Stimulated activated CD4-positive, alpha-beta T cell treated with anti-CD3 and anti-CD28 coated beads, Interleukin-4, amount 100 ng/mL, for 24 hours (primary cell): ENCODE results near the gene DTX3L.

ENCODE experiments used
- DNase-seq: peaks from one replicate; pipeline ENCODE4 v3.0.0-alpha.2; 2020

Gene DTX3L

DNA sequence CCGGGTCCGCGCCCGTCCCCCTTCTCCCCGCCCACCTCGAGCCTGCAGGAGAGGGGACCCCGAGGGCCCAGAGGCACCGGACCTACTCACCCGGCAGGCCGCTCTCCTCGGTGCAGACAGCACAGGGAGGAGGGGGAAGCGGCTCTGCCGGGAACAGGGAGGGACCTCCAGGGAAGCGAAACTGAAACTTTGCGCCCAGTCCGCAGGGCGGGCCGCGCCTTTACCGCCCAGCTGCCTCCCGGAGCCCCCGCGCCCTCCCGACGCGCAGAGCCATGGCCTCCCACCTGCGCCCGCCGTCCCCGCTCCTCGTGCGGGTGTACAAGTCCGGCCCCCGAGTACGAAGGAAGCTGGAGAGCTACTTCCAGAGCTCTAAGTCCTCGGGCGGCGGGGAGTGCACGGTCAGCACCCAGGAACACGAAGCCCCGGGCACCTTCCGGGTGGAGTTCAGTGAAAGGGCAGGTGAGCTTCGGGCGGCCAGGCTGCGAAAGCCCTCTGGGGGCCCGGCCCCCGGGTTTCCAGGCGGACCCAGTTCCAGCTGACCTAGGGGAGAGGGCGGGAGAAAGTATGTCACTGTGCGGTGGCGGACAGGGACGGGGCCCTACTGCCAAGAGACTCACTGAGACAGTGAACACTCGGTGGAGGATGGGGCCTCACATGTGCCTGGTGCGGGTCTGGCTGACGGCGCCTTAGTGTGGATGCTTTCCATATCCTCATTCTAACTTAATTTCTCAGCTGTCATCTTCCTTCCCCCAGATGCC, at the start of gene DTX3L, which contains the start of gene PARP9:
TSS of gene DTX3L (plus strand) at position 184 of the 758 bp plus-strand sequence. CDS start at position 273, 89 bp downstream.
TSS of gene PARP9 (minus strand) at position 146 of the 758 bp plus-strand sequence. CDS start 4,680 bp downstream, outside the sequence.
- peak; percentile 75 for DNase-seq

DNA sequence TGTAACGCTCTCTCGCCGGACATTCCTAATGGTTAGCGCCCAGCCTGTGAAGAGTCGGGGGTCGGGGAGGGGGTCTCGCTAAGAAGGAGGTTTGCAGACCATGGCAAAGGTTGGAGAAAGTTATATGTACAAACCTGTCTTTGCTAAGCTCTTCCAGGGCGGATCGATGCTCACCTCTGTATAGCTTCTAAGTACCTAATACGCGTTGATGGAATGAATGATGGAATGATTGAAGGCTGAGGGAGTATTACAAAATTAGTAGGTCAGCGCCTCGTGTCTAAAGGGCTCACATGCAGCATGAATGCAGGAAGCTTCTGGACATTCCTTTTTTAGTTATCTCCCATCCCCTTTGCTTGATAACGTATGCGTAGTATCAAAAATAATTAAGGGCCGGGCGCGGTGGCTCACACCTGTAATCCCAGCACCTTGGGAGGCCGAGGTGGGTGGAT, 49.1 kb upstream of the DTX3L start:
- no peak for DNase-seq

DNA sequence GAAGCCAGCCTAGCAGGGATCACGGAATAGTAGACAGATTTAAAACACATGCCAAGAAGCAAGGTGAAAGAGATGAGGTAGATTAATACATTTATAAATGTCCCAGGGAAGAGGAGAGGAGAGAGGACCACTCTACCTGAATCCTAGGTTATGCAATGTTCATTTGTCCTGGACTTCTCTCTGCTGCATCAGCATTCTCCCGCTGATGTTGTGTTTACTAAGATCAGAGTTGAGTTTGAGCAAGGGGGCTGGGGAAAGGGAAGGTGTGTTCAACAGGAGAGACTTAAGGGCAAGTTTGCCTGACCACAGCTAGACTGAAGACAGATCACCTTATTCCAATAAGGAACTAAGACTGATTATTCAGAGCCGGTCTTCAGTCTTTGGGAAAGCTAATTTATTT, 48.3 kb upstream of the DTX3L start:
- no peak for DNase-seq

DNA sequence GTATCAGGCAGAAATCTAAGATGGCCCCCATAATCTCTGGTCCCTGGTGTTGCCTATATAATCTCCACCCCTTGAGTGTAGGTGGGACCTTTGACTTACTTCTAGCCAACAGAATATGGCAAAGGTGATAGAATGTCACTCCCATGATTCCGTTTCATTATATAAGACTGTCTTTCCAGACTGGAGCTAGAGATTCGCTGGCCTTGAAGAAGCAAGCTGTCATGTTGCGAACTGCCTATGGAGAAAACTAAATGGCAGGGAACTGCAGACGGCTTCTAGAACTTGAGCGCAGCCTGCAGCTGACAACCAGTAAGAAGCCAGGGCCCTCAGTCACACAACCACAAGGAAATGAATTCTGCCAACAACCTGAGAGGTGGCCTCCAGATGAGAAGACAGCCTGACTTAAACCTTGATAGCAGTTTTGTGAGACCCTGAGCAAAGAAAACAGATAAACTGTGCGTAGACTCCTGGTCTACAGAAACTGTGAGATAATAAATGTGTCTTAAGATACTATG, 47.2 kb upstream of the DTX3L start:
- DNase-seq = no peak

DNA sequence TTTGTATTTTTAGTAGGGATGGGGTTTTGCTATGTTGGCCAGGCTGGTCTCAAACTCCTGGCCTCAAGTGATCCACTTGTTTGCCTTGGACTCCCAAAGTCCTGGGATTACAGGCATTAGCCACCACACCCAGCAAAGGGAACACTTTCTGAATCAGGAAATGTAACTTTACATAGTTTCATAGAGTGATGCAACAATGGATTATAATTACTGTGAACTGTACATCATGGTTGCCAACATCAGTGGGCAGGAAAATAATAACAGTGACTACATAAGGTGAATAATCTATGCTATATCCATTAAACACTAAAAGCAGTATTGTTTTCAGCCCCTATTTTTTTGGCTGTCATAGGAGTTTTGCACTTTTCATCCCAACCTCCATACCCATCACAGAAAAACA, 44.4 kb upstream of the DTX3L start:
- DNase-seq = no peak

DNA sequence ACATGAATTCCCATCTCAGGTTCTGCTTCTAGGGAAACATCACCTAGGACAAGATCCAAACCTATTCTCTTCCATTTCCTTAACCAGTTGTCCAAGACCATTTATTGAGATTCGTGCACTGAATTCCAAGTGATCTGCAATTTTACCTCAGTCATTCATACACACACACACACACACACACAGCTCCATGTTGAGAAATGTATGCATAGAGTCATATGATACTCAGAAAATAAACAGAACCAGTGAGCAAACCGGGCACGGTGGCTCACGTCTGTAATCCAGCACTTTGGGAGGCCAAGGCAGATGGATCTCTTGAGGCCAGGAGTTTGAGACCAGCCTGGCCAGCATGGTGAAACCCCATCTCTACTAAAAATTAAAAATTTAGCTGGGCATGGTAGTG, 43.3 kb upstream of the DTX3L start:
- no peak for DNase-seq

DNA sequence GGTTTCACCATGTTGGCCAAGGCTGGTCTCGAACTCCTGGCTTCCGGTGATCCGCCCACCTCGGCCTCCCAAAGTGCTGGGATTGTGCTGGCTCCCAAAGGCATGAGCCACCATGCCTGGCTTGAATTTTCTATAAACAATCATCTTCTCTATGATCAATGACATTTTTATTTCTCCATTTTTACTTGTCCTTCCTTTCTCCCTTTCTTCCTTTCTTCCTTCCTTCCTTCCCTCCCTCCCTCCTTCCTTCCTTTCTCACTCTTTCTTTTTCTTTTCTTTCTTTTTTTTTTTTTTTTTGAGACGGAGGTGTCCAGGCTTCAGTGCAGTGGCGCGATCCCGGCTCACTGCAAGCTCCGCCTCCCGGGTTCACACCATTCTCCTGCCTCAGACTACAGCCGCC, 40.8 kb upstream of the DTX3L start:
- no peak for DNase-seq

DNA sequence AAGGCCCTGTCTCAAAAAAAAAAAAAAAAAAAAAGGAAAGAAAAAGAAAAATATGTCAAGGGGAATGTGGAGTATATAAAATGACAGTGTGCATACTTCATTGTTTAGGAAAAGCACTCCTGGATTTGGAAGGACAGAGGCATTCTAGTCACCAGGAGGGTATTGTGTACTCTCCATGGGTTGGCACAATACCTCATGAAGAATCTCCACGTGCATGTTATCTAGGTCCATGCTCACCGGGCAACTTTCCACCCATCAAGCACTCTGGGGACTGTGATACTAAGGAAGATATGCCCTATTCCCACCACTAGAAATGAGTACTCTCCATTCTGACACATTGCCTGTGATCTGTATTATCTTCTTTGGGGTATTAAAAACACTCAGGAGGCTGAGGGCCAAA, 34.0 kb upstream of the DTX3L start:
- no peak for DNase-seq

DNA sequence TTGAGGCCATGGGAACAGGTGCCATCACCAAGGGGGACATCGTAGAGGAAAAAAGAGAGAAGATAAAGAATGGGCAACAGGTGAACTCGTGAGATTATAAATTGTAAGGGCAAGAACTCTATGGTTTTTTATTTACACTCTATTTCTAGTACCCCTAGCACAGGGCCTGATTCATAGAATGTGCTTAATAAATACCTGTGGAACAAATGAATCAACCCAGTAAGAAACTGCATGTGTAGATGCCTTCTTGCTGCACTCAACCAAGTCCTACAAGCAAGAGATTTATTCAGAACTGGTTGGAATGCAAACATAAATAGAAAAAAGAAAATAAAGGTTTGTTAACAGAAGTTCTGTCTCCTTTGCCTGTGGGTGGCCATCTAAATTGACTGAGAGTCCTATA, 30.7 kb upstream of the DTX3L start:
- no peak for DNase-seq

DNA sequence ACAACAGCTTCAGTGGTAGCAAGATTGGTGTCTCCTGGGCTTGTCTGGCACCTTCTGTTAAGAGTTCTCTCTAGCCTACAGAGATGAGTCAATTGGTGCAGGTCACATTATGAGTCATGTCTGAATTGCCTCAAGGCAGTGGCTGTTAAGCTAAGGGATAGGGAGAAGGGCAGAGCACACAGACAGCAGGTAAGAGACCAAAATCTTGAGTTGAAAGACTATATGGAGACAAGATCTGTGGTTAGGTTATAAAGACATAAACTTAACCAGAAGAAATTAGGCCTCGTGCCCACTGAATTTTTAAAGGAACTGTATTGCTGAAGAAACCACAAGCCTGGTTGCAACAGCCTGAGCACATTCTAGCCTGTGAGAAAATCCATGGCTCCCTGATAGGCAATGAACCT, 30.2 kb upstream of the DTX3L start:
- peak; percentile 63 for DNase-seq

DNA sequence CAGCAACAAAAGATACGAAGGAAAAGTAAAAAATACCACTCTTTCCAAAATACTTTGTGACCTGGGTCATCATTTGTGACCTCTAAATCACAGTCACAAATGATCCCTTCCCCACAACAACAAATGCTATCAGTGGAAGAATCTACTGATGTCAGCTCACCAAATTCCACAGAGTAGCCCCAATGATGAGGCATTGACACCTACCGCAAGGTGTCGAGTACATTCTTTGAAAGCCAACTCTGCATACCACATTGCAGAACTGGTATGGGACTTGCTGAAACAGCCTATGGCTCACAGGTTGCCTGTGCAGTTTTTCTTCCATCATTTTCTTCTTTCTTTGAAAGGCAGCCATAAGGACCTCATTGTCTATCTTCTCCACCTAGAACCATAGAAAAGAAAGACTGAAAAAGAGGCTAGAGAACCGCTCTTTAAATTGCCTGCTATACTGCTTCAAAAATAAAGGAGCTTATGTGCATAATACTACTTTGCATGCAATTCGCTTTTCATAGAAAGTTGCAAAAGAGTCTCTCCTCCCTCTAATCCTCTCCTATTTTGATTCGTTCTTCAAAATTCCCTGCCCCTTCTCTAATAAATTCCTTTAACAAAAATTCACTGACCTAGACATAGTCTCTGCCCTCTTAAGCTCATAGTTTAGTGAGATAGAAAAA, 28.0 kb upstream of the DTX3L start:
- no peak for DNase-seq

DNA sequence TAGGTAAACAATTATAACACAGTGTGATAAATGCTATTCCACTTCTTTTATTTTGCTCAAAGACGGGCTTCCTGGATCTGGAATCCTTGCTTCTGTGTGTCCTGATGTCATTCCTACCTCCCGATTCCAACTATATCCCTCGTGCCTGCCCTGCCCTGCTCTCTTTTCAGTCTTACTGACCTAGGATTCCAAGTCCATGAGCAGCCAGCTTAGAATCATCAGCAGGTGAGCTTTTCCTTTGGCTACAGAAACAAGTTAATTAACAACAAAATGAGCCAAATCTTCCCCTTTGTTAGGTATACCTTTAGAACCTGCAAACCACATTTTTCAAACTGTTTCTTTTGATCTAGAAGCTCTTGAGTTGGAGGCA, 27.5 kb upstream of the DTX3L start:
- no peak for DNase-seq

DNA sequence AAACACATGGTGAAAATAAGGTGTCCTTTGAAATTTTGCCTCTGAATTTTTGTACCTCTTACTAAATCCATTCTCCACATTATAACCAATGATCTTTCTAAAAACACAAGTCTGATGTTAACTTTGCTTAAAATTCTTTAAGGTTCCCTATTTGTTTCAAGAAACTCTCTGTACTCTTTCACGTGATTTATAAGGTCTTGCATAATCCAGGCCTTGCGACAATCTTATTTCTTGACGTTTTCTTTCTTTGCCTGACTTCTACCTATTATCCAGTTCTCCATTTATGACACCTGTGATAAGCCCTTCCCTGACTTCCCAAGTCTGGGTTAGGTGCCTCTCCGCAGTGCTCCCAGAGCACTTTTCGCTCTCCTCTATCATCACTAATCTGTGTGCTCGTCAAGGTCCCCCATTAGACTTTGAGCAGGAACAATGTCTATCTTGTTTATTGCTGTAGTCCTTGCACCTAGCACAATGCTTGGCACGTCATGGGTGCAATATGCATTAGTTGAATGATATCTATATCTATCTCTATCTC, 25.1 kb upstream of the DTX3L start:
- no peak for DNase-seq

DNA sequence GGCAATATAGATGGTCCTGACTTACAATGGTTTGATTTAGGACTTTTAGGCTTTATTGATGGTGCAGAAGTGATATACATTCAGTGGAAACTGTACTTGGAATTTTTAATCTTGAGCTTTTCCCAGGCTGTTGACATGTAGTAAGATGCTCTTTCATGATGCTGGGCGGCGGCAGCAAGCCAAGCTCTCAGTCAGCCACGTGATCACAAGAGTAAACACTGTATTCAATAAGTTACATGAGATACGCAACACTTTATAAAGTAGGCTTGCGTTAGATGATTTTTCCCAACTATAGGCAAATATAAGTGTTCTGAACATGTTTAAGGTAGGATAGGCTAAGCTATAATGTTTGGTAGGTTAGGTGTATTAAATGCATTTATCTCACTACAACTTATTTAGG, 18.0 kb upstream of the DTX3L start:
- no peak for DNase-seq

DNA sequence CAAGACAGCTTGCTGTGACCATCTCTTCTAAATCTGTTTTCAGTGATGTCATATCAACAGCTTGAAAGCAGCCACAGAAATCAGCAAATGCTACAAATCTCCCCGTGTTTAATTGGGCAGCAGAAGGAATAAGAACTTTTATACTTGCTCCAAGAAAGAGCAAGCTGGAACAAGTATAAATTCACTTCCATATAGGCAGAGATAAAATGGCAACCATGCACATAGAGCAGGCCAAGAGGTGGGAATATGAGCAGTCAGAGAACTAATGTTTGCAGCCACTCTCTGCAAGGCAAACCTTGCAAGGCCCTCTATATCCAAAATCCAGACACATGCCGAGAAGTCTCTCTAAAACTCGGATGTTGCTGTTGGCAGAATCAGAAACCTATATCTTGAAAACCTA, 16.1 kb upstream of the DTX3L start:
- DNase-seq = no peak

DNA sequence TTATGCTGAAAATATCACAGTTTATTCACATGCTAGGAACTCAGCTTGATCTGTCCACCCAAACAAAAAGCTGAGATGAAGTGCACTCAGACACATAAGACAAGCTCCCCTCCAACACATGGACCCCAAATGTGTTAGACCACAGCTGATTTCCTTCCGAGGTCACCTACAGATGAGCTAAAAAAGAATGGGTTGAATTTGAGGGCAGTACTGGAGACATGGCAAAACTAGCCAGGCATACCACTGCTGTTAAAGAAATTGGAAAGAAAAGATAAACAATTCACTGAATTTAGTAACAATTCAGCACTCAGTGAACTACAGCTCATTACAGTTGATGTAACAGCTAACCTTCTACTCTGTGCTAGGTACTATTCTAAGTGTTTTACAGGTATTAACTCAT, 15.5 kb upstream of the DTX3L start:
- no peak for DNase-seq

DNA sequence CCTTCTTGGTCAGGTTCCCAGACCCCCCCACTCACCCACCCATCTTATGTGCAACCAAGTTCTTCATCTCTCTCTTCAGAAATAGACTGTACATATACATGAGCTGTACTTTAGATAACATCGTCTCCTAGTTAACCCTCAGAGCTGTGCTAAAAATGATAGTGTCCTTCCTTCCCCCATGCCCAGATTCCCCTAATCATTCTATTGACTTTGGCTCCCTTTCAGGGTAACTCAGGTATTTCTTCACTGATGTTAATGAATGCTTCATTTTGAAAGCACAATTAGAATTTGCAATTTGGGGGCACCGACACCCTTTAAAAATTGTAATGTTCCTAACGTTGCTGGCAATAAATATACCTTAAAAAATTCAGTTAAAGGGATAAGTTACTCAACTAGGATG, 11.0 kb upstream of the DTX3L start:
- no peak for DNase-seq

DNA sequence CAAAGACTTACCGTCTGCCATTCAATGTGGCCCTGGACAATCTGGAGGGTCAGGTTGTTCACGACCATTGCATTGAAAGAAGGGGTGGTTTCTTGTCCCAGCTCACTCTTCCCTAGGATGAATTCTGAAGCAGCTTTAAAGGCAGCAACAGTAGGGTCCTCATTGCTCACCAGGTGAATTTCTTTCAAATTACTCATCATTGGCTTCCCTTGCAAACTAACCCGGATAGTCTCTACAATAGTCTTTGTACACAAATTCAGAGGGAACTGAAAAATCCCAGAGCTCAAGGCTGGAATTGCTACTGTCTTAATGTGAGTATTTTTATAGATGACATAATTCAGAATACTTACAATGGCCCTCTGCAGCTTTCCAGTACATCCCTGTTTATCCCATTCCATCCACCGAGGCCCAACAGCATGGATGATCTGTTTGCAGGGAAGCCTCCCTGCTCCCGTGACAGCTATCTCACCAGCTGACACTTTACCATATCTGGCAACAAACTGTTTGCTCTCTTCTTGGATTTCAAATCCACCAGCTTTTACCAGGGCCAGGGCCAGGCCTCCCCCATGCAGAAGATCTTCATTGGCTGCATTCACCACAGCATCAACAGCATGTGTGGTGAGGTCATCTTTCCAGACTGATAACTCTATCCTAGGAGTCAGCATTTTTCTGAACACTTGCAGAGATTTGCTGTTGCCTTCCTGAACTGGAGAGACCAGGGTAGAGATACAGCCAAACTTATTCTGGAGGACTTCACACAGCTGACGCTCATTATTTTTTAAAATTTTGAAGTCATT, 8.7 kb upstream of the DTX3L start:
- no peak for DNase-seq

DNA sequence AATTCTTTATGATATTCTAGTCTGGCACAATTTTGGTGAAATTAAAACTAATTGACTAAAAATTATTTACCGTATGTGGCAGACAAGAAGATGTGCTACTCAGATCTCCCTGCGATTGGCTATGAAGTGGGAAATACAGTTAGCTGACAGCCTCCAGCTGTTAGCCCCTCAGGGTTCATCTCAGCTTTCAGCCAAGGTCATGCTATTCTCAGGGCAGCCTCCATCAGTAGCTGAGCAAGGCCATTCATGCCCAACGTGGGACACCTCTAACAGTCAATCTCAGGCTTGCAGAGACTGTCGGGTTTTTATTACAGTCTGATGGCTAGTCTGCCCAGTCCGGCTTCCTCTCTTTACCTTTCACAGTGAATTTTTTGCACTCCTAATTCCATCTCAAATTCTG, 6.8 kb upstream of the DTX3L start:
- DNase-seq = no peak

DNA sequence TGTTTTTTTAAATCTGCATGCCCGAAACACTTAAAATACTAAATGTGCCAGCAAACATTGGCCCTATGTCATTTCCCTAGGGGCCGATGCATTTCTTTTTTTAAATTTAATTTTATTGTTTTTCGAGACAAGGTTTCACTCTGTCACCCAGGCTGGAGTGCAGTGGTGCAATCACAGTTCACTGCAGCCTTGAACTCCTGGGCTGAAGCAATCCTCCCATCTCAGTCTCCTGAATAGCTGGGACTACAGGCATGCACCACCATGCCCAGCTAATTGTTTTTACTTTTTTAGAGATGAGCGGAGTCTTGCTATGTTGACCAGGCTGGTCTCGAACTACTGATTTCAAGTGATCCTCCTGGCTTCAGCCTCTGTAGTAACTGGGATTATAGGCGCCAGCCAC, 5.5 kb upstream of the DTX3L start:
- no peak for DNase-seq

DNA sequence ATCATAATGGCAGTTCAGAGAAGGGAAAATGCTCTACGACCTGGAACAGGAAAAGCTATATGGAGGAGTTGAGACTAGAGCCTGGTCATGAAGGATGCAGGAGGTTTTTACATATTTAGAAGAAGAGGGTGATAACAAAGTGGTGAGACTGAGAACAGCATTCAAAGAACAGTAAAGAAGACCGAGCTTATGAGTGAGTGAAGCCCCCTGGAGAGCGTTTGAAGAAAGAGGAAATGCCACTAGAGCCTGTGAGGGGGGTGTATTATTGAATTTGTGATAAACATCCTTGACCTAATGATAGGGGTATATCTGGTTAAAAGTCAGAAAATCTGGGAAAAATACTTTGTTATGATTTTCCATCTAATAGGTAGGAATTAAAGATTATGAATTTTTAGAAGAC, 4.2 kb upstream of the DTX3L start:
- DNase-seq = no peak

DNA sequence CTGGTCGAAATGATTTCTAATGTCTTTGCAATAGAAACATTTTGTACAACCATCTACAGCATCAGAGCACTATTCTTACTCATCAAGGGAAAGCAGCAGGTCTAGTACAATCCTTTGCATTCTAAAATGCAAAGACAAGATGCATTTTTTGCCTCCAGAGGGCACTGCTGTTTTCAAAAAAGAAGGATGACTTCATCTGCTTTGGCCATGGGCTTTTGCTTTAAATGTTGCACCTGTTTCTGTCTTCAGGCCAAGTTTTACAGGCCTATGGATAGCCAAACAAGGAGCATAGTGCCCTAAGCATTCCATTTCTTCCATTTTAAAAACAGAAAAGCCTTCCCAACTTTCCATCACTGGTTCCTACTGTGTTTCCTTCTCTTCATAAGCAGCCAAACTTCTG, 3.5 kb upstream of the DTX3L start:
- DNase-seq = peak; percentile 74
